Keratinocyte (primary cell): ENCODE results near the gene PDCD7. TPM values are rescaled to one million over a fixed set of nuclear protein-coding genes. Genes with fewer than 3 reads are reported as not detected.

Experiments
- DNase-seq: peaks from one replicate; pipeline ENCODE4 v3.0.0-alpha.2; 2011; ENCODE audit warnings: low read depth, missing footprints, low spot score
- FAIRE-seq: peaks from 2 replicates; lab custom pipeline; 2011; peaks lifted over from hg19 to GRCh38; lab: Jason Lieb, UNC
- H2AFZ ChIP-seq: 2 replicates; pipeline ENCODE4 v1.6.0; 2012; ENCODE audit warnings: low read length, control low read depth, inconsistent platforms; ENCODE audit not compliant: control insufficient read depth
- H3K27ac ChIP-seq: 2 replicates; pipeline ENCODE4 v1.5.1; 2011; ENCODE audit warnings: low read length; ENCODE audit not compliant: control insufficient read depth, insufficient read depth
- H3K27me3 ChIP-seq: 3 replicates; pipeline ENCODE4 v1.6.0; 2011; ENCODE audit warnings: low read length; ENCODE audit not compliant: control insufficient read depth, insufficient read depth; ENCODE audit errors: extremely low read depth
- H3K36me3 ChIP-seq, 2 experiments: 2 replicates in 1 of 2; 3 replicates in 1 of 2; pipeline ENCODE4 v1.5.1; 2011; ENCODE audit warnings: low read length in 2 of 2, mild to moderate bottlenecking in 1 of 2; ENCODE audit not compliant: control insufficient read depth in 2 of 2, insufficient read depth in 2 of 2; ENCODE audit errors: extremely low read depth in 1 of 2
- H3K4me1 ChIP-seq: 3 replicates; pipeline ENCODE4 v1.5.1; 2011; ENCODE audit warnings: low read length; ENCODE audit not compliant: control insufficient read depth, insufficient read depth; ENCODE audit errors: extremely low read depth
- H3K4me2 ChIP-seq: 3 replicates; pipeline ENCODE4 v1.6.0; 2011; ENCODE audit warnings: low read depth, low read length; ENCODE audit not compliant: control insufficient read depth, insufficient read depth; ENCODE audit errors: extremely low read depth
- H3K4me3 ChIP-seq, 3 experiments: fragments of 200-600 bp in 1 of 3; sonication (generic) in 1 of 3; 2 replicates in 2 of 3; 3 replicates in 1 of 3; pipeline ENCODE4 v1.5.1; 2011 to 2016; ENCODE audit warnings: low read length in 3 of 3, mild to moderate bottlenecking in 3 of 3, control low read depth in 2 of 3, inconsistent platforms in 1 of 3, low read depth in 1 of 3, mixed read lengths in 1 of 3, mixed run types in 1 of 3, moderate library complexity in 1 of 3; ENCODE audit not compliant: control insufficient read depth in 2 of 3, insufficient read depth in 2 of 3; ENCODE audit errors: extremely low read depth in 1 of 3
- H3K79me2 ChIP-seq: 2 replicates; pipeline ENCODE4 v1.6.0; 2012; ENCODE audit warnings: low read length; ENCODE audit not compliant: control insufficient read depth, insufficient read depth
- H3K9ac ChIP-seq: 3 replicates; pipeline ENCODE4 v1.6.0; 2011; ENCODE audit warnings: low read length; ENCODE audit not compliant: control insufficient read depth, insufficient read depth; ENCODE audit errors: extremely low read depth
- H3K9me1 ChIP-seq: 3 replicates; pipeline ENCODE4 v1.6.0; 2011; ENCODE audit warnings: low read length; ENCODE audit not compliant: control insufficient read depth, insufficient read depth; ENCODE audit errors: extremely low read depth
- H3K9me3 ChIP-seq: 2 replicates; pipeline ENCODE4 v1.5.1; 2012; ENCODE audit warnings: low read depth, low read length; ENCODE audit not compliant: control insufficient read depth
- H4K20me1 ChIP-seq: 3 replicates; pipeline ENCODE4 v1.6.0; 2011; ENCODE audit warnings: low read length; ENCODE audit not compliant: control insufficient read depth, insufficient read depth; ENCODE audit errors: extremely low read depth
- EZH2 ChIP-seq: IDR thresholded peaks from one replicate; pipeline ENCODE4 v1.6.1; 2012; ENCODE audit warnings: inconsistent platforms, mild to moderate bottlenecking, low read length, moderate library complexity
- dilution Hi-C: fragments of 300-500 bp; cut with MboI; formaldehyde crosslinking; loops from one replicate; pipeline ENCODE4 v1.7.0; 2020; ENCODE audit warnings: low sequenced_read_pairs; ENCODE audit not compliant: extremely low pct_ligation_motif_present
- polyA plus RNA-seq, 5 experiments: library from polyadenylated mRNA; depleted of rRNA in 3 of 5; stranded (reverse) in 3 of 5; stranded (forward) in 1 of 5; unstranded in 1 of 5; fragments of >200 nt; gene quantifications; 1 replicate in 1 of 5; 2 replicates in 3 of 5; 3 replicates in 1 of 5; pipeline versions ENCODE4 v1.2.1 to v1.2.3, GENCODE V29; 2011 to 2012; ENCODE audit warnings: missing spikeins in 2 of 5, low read depth in 1 of 5, low replicate concordance in 1 of 5
- TF ChIP-seq, protein P1 (sequence below), 3 experiments: IDR thresholded peaks in 1 of 3; conservative IDR thresholded peaks in 1 of 3; optimal IDR thresholded peaks in 1 of 3; 2 replicates in 2 of 3; 3 replicates in 1 of 3; pipeline versions ENCODE3 to v1.5.1; 2011; ENCODE audit warnings: low read length in 3 of 3, mild to moderate bottlenecking in 3 of 3, moderate library complexity in 2 of 3, control low read depth in 1 of 3, inconsistent platforms in 1 of 3; ENCODE audit not compliant: insufficient read depth in 2 of 3; ENCODE audit errors: extremely low read depth in 1 of 3

The PDCD7 gene
- polyA plus RNA-seq, 1 donor (not counting 4 experiments of a cell fraction or from before 2014, with no cell fraction given), result 17.2 TPM

DNA sequence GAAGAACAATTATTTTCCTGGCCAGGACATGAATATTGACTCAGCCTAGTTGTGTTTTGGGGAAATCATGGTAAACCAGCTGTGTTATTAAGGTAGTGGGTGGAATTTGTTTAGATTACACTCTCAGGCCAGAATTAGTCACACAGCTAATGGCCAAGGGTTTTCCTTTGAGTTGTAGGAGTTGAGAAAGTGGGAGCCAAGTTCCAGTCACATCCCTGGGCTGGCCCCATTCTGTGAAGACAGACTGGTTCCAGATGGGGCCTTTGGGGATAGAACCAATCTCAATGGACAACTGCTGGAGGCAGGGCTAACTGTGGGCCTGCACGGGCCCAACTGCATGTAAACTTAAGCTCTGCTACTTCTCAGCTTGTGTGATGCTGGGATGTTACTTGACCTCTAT lies 64.4 kb downstream of the PDCD7 start:
- Histone ChIP-seq H3K9me3 (no peaks in the 10 kb centered on the region), H4K20me1 (no peaks in the 10 kb centered on the region), H3K9ac (no peak overlapping the region), H3K27ac (no peak overlapping the region), H3K4me1 (no peaks in the 10 kb centered on the region), H2AFZ (no peak overlapping the region), H3K27me3 (peaks cover 31% of the 10 kb centered on the region), H3K36me3 (no peaks in the 10 kb centered on the region), H3K9me1 (no peaks in the 10 kb centered on the region), H3K4me3 (no peak overlapping the region), H3K79me2 (no peaks in the 10 kb centered on the region), H3K4me2 (no peak overlapping the region)
- dilution Hi-C loops, result no loop called here
- TF ChIP-seq, protein P1, sequence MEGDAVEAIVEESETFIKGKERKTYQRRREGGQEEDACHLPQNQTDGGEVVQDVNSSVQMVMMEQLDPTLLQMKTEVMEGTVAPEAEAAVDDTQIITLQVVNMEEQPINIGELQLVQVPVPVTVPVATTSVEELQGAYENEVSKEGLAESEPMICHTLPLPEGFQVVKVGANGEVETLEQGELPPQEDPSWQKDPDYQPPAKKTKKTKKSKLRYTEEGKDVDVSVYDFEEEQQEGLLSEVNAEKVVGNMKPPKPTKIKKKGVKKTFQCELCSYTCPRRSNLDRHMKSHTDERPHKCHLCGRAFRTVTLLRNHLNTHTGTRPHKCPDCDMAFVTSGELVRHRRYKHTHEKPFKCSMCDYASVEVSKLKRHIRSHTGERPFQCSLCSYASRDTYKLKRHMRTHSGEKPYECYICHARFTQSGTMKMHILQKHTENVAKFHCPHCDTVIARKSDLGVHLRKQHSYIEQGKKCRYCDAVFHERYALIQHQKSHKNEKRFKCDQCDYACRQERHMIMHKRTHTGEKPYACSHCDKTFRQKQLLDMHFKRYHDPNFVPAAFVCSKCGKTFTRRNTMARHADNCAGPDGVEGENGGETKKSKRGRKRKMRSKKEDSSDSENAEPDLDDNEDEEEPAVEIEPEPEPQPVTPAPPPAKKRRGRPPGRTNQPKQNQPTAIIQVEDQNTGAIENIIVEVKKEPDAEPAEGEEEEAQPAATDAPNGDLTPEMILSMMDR (optimal IDR thresholded peaks at IDR 0.05 in 1 of 3, IDR thresholded peaks at IDR 0.05 in 1 of 3, conservative IDR thresholded peaks at IDR 0.05 in 1 of 3; ENCODE audit: extremely low read depth in 1 of 3, insufficient read depth in 2 of 3, low read length in 3 of 3), result no peak
- TF ChIP-seq EZH2, result no peak
- no peak for DNase-seq
- FAIRE-seq, result no peak

- Histone ChIP-seq H3K36me3 (no peaks in the 10 kb centered on the region), H3K9me3 (no peaks in the 10 kb centered on the region), H3K9me1 (no peaks in the 10 kb centered on the region), H3K79me2 (no peaks in the 10 kb centered on the region), H3K9ac (no peak overlapping the region), H3K4me2 (no peak overlapping the region), H3K27ac (no peak overlapping the region), H2AFZ (no peak overlapping the region), H4K20me1 (no peaks in the 10 kb centered on the region), H3K4me1 (no peaks in the 10 kb centered on the region), H3K27me3 (peaks cover 35% of the 10 kb centered on the region), H3K4me3 (no peak overlapping the region)
- FAIRE-seq, result no peak
- DNase-seq, result no peak
- dilution Hi-C loops, result no loop called here
- TF ChIP-seq, protein P1 (optimal IDR thresholded peaks at IDR 0.05 in 1 of 3, IDR thresholded peaks at IDR 0.05 in 1 of 3, conservative IDR thresholded peaks at IDR 0.05 in 1 of 3; ENCODE audit: extremely low read depth in 1 of 3, insufficient read depth in 2 of 3, low read length in 3 of 3), result no peak
- TF ChIP-seq EZH2, result no peak
Measured at GRCh38 chr15:65068403-65068788, 65.2 kb downstream of the PDCD7 start.
